OCI-LY1 (cell line): ENCODE results near the gene PTPRN2.
"Not testable (repeated sequence)": the region's sequence is repeated elsewhere in the genome, so short reads cannot be mapped to it uniquely, and the experiment has no call there.

Experiments
- H2AFZ ChIP-seq: fragments of 200-600 bp; sonication (generic), shearing (Covaris generic); 2 replicates; pipeline ENCODE4 v1.6.0; 2014; ENCODE audit warnings: antibody characterized with exemption, mild to moderate bottlenecking, low read length
- H3F3A ChIP-seq: fragments of 200-600 bp; sonication (generic), shearing (Covaris generic); 2 replicates; pipeline ENCODE4 v1.6.0; 2014; ENCODE audit warnings: mild to moderate bottlenecking, antibody characterized with exemption, low read length, moderate library complexity; ENCODE audit not compliant: insufficient read depth
- H3K27ac ChIP-seq: fragments of 200-600 bp; sonication (generic); 2 replicates; pipeline ENCODE4 v1.5.1; 2014; ENCODE audit warnings: low read length, mixed run types, mild to moderate bottlenecking, low read depth; ENCODE audit not compliant: poor library complexity, severe bottlenecking
- H3K27me3 ChIP-seq: fragments of 200-600 bp; sonication (generic); 2 replicates; pipeline ENCODE4 v1.6.0; 2014; ENCODE audit warnings: antibody characterized with exemption, mild to moderate bottlenecking, low read length, moderate library complexity; ENCODE audit not compliant: insufficient read depth
- H3K36me3 ChIP-seq: fragments of 200-600 bp; sonication (generic); 2 replicates; pipeline ENCODE4 v1.6.1; 2014; ENCODE audit warnings: mild to moderate bottlenecking, antibody characterized with exemption, low read length, moderate library complexity, mixed read lengths; ENCODE audit not compliant: insufficient read depth
- H3K4me1 ChIP-seq: fragments of 200-600 bp; sonication (generic); 2 replicates; pipeline ENCODE4 v1.5.1; 2014; ENCODE audit warnings: mild to moderate bottlenecking, low read length, moderate library complexity; ENCODE audit not compliant: insufficient read depth, severe bottlenecking
- H3K4me2 ChIP-seq: fragments of 200-600 bp; sonication (generic), shearing (Covaris generic); 2 replicates; pipeline ENCODE4 v1.6.1; 2014; ENCODE audit warnings: low read length
- H3K4me3 ChIP-seq: fragments of 200-600 bp; sonication (generic); 2 replicates; pipeline ENCODE4 v1.5.1; 2014; ENCODE audit warnings: low read length, low read depth, mild to moderate bottlenecking, mixed read lengths; ENCODE audit not compliant: poor library complexity, severe bottlenecking
- H3K79me2 ChIP-seq: fragments of 200-600 bp; shearing (Covaris generic); 2 replicates; pipeline ENCODE4 v1.6.1; 2016; ENCODE audit warnings: mixed run types, low read length, mixed read lengths; ENCODE audit not compliant: insufficient read depth
- H3K9ac ChIP-seq: fragments of 200-600 bp; sonication (generic), shearing (Covaris generic); 2 replicates; pipeline ENCODE4 v1.6.1; 2014; ENCODE audit warnings: mild to moderate bottlenecking, low read length, mixed read lengths
- H3K9me2 ChIP-seq: fragments of 200-600 bp; sonication (generic), shearing (Covaris generic); 2 replicates; pipeline ENCODE4 v1.6.1; 2014; ENCODE audit warnings: low read depth, mild to moderate bottlenecking, low read length, mixed read lengths
- H3K9me3 ChIP-seq: fragments of 200-600 bp; shearing (Covaris generic); 2 replicates; pipeline ENCODE4 v1.6.1; 2014; ENCODE audit warnings: low read length, mixed read lengths
- H4K20me1 ChIP-seq: fragments of 200-600 bp; sonication (generic), shearing (Covaris generic); 2 replicates; pipeline ENCODE4 v1.6.0; 2016; ENCODE audit warnings: mild to moderate bottlenecking, low read length; ENCODE audit not compliant: insufficient read depth
- CTCF ChIP-seq: fragments of 200-600 bp; sonication (generic), shearing (Covaris generic); IDR thresholded peaks from 2 replicates; pipeline ENCODE4 v1.5.1; 2017; ENCODE audit warnings: mild to moderate bottlenecking, antibody characterized with exemption, low read length, moderate library complexity, mixed read lengths
- EZH2 ChIP-seq: fragments of 200-600 bp; sonication (generic), shearing (Covaris generic); IDR thresholded peaks from 2 replicates; pipeline ENCODE4 v1.8.0; 2017; ENCODE audit warnings: borderline replicate concordance, mixed run types, mild to moderate bottlenecking, antibody characterized with exemption, low read length, moderate library complexity, mixed read lengths

PTPRN2 gene

GRCh38 chr7:158343936-158344455 lies 243.6 kb downstream of the PTPRN2 start:
- Histone ChIP-seq H3K79me2 (no peaks in the 10 kb centered on the region), H3F3A (no peaks in the 10 kb centered on the region), H3K36me3 (no peaks in the 10 kb centered on the region), H3K27ac (no peak overlapping the region), H3K9me2 (no peaks in the 10 kb centered on the region), H3K4me3 (no peak overlapping the region), H4K20me1 (no peaks in the 10 kb centered on the region), H3K4me2 (no peak overlapping the region), H3K9me3 (no peaks in the 10 kb centered on the region), H3K27me3 (no peaks in the 10 kb centered on the region), H3K4me1 (no peaks in the 10 kb centered on the region), H3K9ac (no peak overlapping the region), H2AFZ (no peak overlapping the region)
- TF ChIP-seq EZH2 (no peak), CTCF (no peak)

GRCh38 chr7:158343526-158343925 lies 244.1 kb downstream of the PTPRN2 start:
- Histone ChIP-seq H3K4me3 (no peak overlapping the region), H3K9me2 (no peaks in the 10 kb centered on the region), H4K20me1 (no peaks in the 10 kb centered on the region), H3K9ac (no peak overlapping the region), H3K27ac (no peak overlapping the region), H3K9me3 (no peaks in the 10 kb centered on the region), H3K4me1 (no peaks in the 10 kb centered on the region), H3K79me2 (no peaks in the 10 kb centered on the region), H2AFZ (no peak overlapping the region), H3K27me3 (no peaks in the 10 kb centered on the region), H3K36me3 (no peaks in the 10 kb centered on the region), H3K4me2 (no peak overlapping the region), H3F3A (no peaks in the 10 kb centered on the region)
- TF ChIP-seq EZH2 = no peak
- no peak for TF ChIP-seq CTCF

- H3K27ac ChIP-seq, H3K4me2 ChIP-seq, H3K4me1 ChIP-seq, H2AFZ ChIP-seq, H3K27me3 ChIP-seq, H3K36me3 ChIP-seq, H3F3A ChIP-seq, H3K4me3 ChIP-seq, H3K9me3 ChIP-seq, H4K20me1 ChIP-seq, H3K79me2 ChIP-seq, H3K9ac ChIP-seq, H3K9me2 ChIP-seq: not testable (repeated sequence)
These were observed 246.5 kb downstream of the PTPRN2 start for GRCh38 chr7:158341097-158341496.

DNA sequence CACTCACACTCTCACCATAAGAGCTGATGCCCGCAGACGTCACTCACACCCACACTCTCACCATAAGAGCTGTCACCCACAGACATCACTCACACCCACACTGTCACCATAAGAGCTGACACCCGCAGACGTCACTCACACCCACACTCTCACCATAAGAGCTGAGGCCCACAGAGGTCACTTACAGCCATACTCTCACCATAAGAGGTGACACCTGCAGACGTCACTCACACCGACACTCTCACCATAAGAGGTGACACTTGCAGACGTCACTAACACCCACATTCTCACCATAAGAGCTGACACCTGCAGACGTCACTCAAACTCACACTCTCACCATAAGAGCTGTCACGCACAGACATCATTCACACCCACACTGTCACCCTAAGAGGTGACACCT lies 250.7 kb downstream of the PTPRN2 start:
- H3K9me2 ChIP-seq, H3K9me3 ChIP-seq, H3K9ac ChIP-seq, H2AFZ ChIP-seq, H3K36me3 ChIP-seq, H3K4me2 ChIP-seq, H3K27ac ChIP-seq, H4K20me1 ChIP-seq, H3F3A ChIP-seq, H3K4me1 ChIP-seq, H3K27me3 ChIP-seq, H3K4me3 ChIP-seq, H3K79me2 ChIP-seq: not testable (repeated sequence)

- not testable (repeated sequence) for H3K4me1 ChIP-seq, H4K20me1 ChIP-seq, H3K79me2 ChIP-seq, H2AFZ ChIP-seq, H3K4me3 ChIP-seq, H3K4me2 ChIP-seq, H3K9me2 ChIP-seq, H3K27ac ChIP-seq, H3K9ac ChIP-seq, H3K27me3 ChIP-seq, H3F3A ChIP-seq, H3K9me3 ChIP-seq, H3K36me3 ChIP-seq
These were observed 255.1 kb downstream of the PTPRN2 start for GRCh38 chr7:158332516-158332915.

GRCh38 chr7:158331826-158332450 lies 255.7 kb downstream of the PTPRN2 start:
- H3K4me2 ChIP-seq, H3K36me3 ChIP-seq, H3K4me1 ChIP-seq, H3K9me2 ChIP-seq, H4K20me1 ChIP-seq, H3K9me3 ChIP-seq, H3F3A ChIP-seq, H3K4me3 ChIP-seq, H2AFZ ChIP-seq, H3K27me3 ChIP-seq, H3K9ac ChIP-seq, H3K27ac ChIP-seq, H3K79me2 ChIP-seq: not testable (repeated sequence)
